Brain microvascular endothelial cell (primary cell): ENCODE data around the gene EPB41L4B.

Experiments used
- DNase-seq: peaks from one replicate; pipeline ENCODE4 v3.0.0-alpha.2; 2020
- H3K27ac ChIP-seq: fragments of 250-450 bp; sonication (Bioruptor Pico); 2 replicates; pipeline ENCODE4 v1.5.1; 2020; ENCODE audit warnings: mild to moderate bottlenecking, moderate library complexity
- H3K27me3 ChIP-seq: fragments of 250-450 bp; sonication (Bioruptor Pico); replicated peaks from 2 replicates; pipeline ENCODE4 v1.5.1; 2020; ENCODE audit warnings: mild to moderate bottlenecking
- H3K36me3 ChIP-seq: fragments of 250-450 bp; sonication (Bioruptor Pico); replicated peaks from 2 replicates; pipeline ENCODE4 v1.5.1; 2020; ENCODE audit warnings: mild to moderate bottlenecking
- H3K4me3 ChIP-seq: 2 replicates; pipeline ENCODE4 v1.5.1; 2011; ENCODE audit warnings: low read depth, mild to moderate bottlenecking, control low read depth, low read length, moderate library complexity
- in situ Hi-C: cut with HindIII; loops from 2 replicates; pipeline ENCODE4 v1.10.0; 2017; ENCODE audit warnings: low sequenced_read_pairs, low pct_ligation_motif_present
- TF ChIP-seq, protein P1 (sequence below): IDR thresholded peaks from 2 replicates; pipeline ENCODE4 v1.5.1; 2011; ENCODE audit warnings: low read depth, mild to moderate bottlenecking, moderate library complexity, low read length, control low read depth, inconsistent platforms; ENCODE audit errors: missing control alignments

Gene EPB41L4B

DNA sequence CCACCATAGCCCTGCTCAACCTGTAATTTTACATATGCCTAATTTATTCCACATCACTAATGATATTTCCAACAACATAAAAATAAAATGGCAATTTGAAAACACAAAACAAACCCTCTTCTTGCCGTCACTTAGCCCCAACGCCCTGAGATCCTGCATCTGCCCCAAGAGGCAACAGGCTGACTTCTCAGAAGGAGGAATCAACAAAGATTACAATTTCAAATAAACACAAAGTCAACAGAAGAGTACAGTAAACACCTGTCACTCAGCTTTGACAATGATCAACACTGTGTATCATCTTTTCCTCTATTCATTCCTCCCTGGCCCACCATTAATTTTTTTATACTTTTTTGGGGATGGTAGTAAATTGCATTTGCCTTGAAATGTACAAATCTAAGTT is 19.8 kb downstream of the EPB41L4B start:
- in situ Hi-C loops, result no loop called here
- TF ChIP-seq, protein P1, sequence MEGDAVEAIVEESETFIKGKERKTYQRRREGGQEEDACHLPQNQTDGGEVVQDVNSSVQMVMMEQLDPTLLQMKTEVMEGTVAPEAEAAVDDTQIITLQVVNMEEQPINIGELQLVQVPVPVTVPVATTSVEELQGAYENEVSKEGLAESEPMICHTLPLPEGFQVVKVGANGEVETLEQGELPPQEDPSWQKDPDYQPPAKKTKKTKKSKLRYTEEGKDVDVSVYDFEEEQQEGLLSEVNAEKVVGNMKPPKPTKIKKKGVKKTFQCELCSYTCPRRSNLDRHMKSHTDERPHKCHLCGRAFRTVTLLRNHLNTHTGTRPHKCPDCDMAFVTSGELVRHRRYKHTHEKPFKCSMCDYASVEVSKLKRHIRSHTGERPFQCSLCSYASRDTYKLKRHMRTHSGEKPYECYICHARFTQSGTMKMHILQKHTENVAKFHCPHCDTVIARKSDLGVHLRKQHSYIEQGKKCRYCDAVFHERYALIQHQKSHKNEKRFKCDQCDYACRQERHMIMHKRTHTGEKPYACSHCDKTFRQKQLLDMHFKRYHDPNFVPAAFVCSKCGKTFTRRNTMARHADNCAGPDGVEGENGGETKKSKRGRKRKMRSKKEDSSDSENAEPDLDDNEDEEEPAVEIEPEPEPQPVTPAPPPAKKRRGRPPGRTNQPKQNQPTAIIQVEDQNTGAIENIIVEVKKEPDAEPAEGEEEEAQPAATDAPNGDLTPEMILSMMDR, result no peak
- no peak for DNase-seq
- Histone ChIP-seq H3K27ac (no peak overlapping the region), H3K27me3 (no peaks in the 10 kb centered on the region), H3K36me3 (no peaks in the 10 kb centered on the region), H3K4me3 (no peak overlapping the region)

DNA sequence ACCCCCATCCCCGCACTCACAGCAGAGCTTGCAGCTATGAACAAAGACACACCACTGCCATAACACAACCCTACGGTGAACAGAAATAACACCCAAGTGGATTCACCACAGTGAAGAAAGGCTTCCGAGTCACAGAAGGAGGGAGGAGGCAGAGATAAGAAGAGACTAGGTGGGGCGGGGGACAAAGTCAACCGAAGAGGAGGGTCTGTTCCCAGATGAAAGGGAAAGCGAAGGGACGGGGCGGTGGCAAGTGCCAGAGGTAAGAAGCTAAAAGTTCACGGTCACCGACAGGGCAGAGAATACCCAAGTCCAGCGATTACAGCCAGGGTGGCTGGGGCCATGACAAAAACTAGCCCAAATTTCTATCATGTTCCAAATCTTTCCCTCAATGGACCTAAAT is 21.0 kb downstream of the EPB41L4B start:
- TF ChIP-seq, protein P1, result no peak
- Histone ChIP-seq H3K4me3 (no peak overlapping the region), H3K27ac (no peak overlapping the region), H3K27me3 (no peaks in the 10 kb centered on the region), H3K36me3 (no peaks in the 10 kb centered on the region)
- no peak for DNase-seq
- in situ Hi-C loops, result no loop called here

DNA sequence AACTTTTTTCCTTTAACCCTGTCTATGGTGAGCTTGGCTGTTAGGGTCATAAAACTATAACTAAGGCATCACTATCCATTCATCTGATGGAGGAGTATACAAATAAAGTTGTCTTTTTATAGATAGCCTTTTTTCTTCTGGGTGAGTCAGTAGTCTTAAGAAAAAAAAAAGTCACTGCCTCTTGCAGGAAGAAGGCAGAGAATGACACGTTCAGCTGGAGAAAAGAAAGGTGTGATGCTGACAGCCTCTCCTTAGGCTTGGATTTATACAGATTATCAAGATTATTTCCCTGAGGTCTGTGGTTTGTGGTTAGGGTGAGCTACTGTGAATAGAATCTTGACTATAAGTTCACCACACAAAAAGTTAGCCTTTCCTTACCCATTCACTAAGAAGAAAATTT is 23.0 kb downstream of the EPB41L4B start:
- Histone ChIP-seq H3K4me3 (no peak overlapping the region), H3K27me3 (no peaks in the 10 kb centered on the region), H3K36me3 (no peaks in the 10 kb centered on the region), H3K27ac (no peak overlapping the region)
- peak; percentile 69 for DNase-seq
- in situ Hi-C loops, result no loop called here
- TF ChIP-seq, protein P1, result no peak

DNA sequence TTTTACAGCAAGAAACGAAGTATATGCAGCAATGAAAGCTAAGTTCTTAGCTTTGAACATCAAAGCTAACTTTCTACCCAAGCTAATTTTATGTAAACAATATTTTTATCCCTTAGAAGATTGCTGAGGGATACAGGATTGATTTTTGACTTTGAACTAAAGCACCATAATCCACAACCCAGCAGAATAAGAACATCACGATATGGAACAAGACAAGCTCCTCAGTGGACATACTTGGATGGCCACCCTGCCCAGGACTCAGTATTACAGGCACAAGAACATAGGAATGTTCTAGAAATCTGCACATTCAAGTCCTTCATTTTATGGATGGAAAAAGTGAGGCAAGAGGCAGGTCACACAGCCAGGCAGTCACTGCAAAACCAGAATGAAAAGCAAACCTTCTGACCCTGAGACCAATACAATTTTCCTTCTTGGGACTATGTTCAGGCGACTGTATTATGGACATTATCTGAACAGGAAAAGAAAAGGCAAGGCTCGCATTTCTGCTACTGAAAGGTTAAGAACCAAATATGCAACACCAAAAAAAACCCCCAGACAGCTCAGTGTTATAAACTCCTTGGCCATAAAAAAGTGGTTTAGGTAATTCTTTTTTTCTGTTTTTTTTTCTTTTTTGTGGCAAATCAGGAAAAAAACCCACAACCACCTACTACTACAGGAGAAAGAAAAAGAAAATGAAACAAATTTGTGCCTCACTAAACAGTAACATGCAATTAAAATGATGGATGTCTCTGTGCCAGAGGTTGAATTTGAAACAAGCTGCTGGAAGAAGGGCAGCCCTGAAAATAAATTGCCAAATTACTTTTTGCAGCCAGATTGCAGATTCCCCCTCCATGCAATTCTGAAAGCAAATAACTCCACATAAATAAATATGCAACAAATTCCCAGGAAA is 25.4 kb downstream of the EPB41L4B start:
- no peaks in the 10 kb centered on the region for H3K27me3 ChIP-seq
- no peaks in the 10 kb centered on the region for H3K36me3 ChIP-seq
- no peak overlapping the region for H3K4me3 ChIP-seq
- DNase-seq, result no peak
- TF ChIP-seq, protein P1, result no peak
- no peak overlapping the region for H3K27ac ChIP-seq
- in situ Hi-C loops, result no loop called here

DNA sequence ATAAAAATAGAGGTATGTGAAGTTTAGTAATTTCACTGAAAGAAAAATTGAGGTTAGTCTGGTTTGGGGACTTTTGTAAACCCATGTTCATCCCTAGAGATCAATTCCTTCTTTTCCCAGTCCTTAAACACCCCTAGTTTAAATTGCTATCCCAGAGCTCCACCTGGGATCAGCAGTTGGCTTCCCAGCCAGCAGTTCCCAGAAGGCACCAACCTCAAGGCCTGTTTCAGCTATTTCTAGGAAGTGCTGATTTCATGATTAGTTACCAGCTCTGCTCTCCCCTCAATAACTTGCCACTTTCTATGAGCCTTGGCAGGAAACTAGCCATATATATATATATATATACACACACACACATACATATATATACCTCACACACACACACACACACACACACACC is 30.5 kb downstream of the EPB41L4B start:
- no peaks in the 10 kb centered on the region for H3K27me3 ChIP-seq
- in situ Hi-C loops, result no loop called here
- no peaks in the 10 kb centered on the region for H3K36me3 ChIP-seq
- TF ChIP-seq, protein P1, result no peak
- no peak for DNase-seq
- no peak overlapping the region for H3K27ac ChIP-seq
- no peak overlapping the region for H3K4me3 ChIP-seq
